SK-N-SH (cell line): ENCODE measurements around the gene NODAL.

Source experiments
- NFIC ChIP-seq: IDR thresholded peaks from 2 replicates; pipeline ENCODE4 v1.4.0; 2012; ENCODE audit warnings: borderline replicate concordance
- NRF1 ChIP-seq: IDR thresholded peaks from 2 replicates; pipeline ENCODE4 v1.6.1; 2012; ENCODE audit warnings: low read depth, mild to moderate bottlenecking, low read length
- TF ChIP-seq, protein P1 (sequence below): fragments of 200-600 bp; sonication (generic); IDR thresholded peaks from 2 replicates; pipeline ENCODE4 v1.6.1; 2017; ENCODE audit warnings: antibody characterized with exemption, mild to moderate bottlenecking, moderate library complexity

DNA sequence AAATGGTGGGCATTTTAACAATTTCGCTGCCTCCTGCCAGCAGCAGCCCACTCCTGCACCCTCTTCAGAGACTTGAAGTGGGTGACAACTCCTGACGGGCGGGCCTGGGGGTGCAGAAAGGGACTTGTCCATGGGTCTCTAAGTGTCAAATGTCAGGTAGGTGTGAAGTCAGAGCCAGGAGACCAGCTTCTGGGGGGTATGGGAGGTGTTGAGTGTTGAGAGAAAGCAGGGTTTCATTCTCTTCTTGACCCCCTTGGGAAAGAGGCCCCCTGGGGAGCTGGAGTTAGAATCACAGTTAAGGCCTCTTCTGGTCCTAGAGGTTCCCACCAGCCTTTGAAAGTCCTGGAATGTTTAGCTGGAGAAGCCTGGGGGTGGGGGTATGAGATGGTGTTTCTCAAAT lies 25.5 kb upstream of the NODAL start:
- TF ChIP-seq, protein P1, sequence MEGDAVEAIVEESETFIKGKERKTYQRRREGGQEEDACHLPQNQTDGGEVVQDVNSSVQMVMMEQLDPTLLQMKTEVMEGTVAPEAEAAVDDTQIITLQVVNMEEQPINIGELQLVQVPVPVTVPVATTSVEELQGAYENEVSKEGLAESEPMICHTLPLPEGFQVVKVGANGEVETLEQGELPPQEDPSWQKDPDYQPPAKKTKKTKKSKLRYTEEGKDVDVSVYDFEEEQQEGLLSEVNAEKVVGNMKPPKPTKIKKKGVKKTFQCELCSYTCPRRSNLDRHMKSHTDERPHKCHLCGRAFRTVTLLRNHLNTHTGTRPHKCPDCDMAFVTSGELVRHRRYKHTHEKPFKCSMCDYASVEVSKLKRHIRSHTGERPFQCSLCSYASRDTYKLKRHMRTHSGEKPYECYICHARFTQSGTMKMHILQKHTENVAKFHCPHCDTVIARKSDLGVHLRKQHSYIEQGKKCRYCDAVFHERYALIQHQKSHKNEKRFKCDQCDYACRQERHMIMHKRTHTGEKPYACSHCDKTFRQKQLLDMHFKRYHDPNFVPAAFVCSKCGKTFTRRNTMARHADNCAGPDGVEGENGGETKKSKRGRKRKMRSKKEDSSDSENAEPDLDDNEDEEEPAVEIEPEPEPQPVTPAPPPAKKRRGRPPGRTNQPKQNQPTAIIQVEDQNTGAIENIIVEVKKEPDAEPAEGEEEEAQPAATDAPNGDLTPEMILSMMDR, result no peak
- TF ChIP-seq NRF1 (no peak), NFIC (no peak)
